ENCODE measurements around the gene GCGR. TPM values are rescaled to one million over a fixed set of nuclear protein-coding genes. Genes with fewer than 3 reads are reported as not detected.

Gene GCGR
- total and polyA plus RNA-seq, 2 donors (not counting 1 experiment from before 2014, with no cell fraction given), result not detected

DNA sequence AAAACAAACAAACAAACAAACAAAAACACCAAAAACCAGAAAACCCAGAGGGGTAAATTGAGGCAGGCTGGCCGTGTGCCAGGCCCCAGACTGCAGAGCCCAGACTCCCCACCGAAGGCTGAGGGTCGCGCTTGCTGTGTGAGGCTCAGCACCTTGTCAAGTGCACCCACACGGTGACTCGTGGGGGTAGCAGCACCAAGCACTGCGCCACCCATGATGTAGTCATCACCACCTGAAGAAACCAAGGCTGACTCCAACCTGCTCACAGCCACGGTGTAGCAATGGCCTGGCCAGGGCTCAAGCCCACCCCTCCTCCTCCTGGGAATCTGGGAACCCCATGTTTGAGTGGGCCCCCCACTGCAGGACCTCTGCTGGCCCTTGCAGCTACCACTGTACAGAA is 17.2 kb downstream of the GCGR start:
- intact Hi-C loops (cut with micrococcal nuclease), result no loop called here
- Histone ChIP-seq H3K36me3 (replicated peaks in 1 of 2; ENCODE audit: control extremely low read depth in 1 of 2, control insufficient read depth in 1 of 2, extremely low read depth in 1 of 2, insufficient read depth in 2 of 2, low read length in 1 of 2) (peaks cover 0 to 12% of the 10 kb centered on the region in 2 experiments), H4K20me1 (ENCODE audit: control insufficient read depth, insufficient read depth, low read length, poor library complexity, severe bottlenecking) (peaks cover 25% of the 10 kb centered on the region), H3K4me3 (ENCODE audit: control extremely low read depth in 1 of 5, extremely low read depth in 1 of 5, insufficient read depth in 1 of 5, low read depth in 2 of 5, low read length in 4 of 5) (no peak overlapping the region), H3K9ac (ENCODE audit: low read length) (no peak overlapping the region), H3K4me1 (ENCODE audit: control insufficient read depth in 2 of 2, insufficient read depth in 2 of 2, low read length in 2 of 2) (no peaks in the 10 kb centered on the region), H3K4me2 (replicated peaks; ENCODE audit: low read depth, low read length, poor library complexity, severe bottlenecking) (no peak overlapping the region), H3K9me3 (ENCODE audit: control extremely low read depth in 1 of 3, control insufficient read depth in 2 of 3, insufficient read depth in 1 of 3, low read length in 2 of 3) (no peaks in the 10 kb centered on the region), H3K79me2 (ENCODE audit: control insufficient read depth, insufficient read depth, low read length) (peaks cover 8% of the 10 kb centered on the region), H3K27ac (ENCODE audit: low read length in 2 of 2) (no peak overlapping the region), H2AFZ (ENCODE audit: insufficient read depth, low read depth, low read length, poor library complexity, severe bottlenecking) (no peak overlapping the region), H3K27me3 (replicated peaks in 1 of 4; ENCODE audit: control extremely low read depth in 1 of 4, control insufficient read depth in 3 of 4, insufficient read depth in 4 of 4, low read length in 3 of 4) (no peaks in the 10 kb centered on the region)
- DNase-seq (no peak), ATAC-seq (ENCODE audit: low read depth) (no peak)
- Mint-ChIP-seq H3K9me3 (ENCODE audit: insufficient read depth) (no peaks in the 10 kb centered on the region), H3K4me1 (peaks cover 3% of the 10 kb centered on the region), H3K27ac (no peak overlapping the region), H3K4me3 (no peak overlapping the region), H3K27me3 (peaks cover 11% of the 10 kb centered on the region)
- ChIA-PET POLR2A (no interaction called here), CTCF (no interaction called here)
- 92% methylated on average over 8 of the region's 8 CpGs for WGBS (ENCODE audit: insufficient coverage)
- TF ChIP-seq, protein P1, sequence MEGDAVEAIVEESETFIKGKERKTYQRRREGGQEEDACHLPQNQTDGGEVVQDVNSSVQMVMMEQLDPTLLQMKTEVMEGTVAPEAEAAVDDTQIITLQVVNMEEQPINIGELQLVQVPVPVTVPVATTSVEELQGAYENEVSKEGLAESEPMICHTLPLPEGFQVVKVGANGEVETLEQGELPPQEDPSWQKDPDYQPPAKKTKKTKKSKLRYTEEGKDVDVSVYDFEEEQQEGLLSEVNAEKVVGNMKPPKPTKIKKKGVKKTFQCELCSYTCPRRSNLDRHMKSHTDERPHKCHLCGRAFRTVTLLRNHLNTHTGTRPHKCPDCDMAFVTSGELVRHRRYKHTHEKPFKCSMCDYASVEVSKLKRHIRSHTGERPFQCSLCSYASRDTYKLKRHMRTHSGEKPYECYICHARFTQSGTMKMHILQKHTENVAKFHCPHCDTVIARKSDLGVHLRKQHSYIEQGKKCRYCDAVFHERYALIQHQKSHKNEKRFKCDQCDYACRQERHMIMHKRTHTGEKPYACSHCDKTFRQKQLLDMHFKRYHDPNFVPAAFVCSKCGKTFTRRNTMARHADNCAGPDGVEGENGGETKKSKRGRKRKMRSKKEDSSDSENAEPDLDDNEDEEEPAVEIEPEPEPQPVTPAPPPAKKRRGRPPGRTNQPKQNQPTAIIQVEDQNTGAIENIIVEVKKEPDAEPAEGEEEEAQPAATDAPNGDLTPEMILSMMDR (IDR thresholded peaks at IDR 0.05), result no peak
- no peak for TF ChIP-seq EZH2 (IDR thresholded peaks at IDR 0.05; ENCODE audit: borderline replicate concordance, insufficient read depth, low read depth, low read length, poor library complexity, severe bottlenecking)

DNA sequence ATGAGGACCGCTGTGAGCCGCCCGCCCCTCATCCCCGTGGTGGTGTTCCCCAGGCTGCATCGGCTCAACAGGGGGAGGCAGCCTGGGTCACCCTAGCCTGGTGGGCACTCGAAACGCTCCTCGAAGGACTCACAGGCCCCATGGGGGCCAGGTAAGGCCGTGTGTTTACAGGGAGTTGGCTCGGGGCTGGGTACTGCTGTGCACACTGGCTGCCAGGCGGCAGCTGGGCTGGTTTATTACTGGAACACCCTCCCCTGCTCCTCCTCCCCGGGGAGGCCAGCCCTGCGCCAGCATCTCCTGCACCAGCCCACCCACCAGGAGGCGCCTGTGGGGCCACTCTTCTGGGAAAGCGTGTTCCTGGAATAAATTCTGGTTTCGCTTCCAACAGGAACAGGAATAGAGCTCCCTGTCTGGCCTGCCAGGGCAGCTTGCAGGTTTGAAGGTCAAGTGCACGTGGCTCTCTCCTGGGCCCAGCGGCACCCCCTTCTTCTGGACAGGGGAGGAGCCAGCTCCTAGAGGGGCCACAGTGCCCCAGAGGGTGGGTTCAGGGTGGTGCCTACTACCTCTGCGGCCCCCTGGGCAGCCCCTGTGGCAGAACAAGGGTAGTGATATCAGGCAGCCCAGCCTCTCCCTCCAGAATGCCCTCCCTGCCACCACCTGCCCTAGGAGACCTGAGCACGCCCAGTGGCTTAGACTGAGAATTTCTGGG is 17.8 kb downstream of the GCGR start:
- no peak overlapping the region for H3K4me3 ChIP-seq (ENCODE audit: control extremely low read depth in 1 of 5, extremely low read depth in 1 of 5, insufficient read depth in 1 of 5, low read depth in 2 of 5, low read length in 4 of 5)
- H3K27ac ChIP-seq (ENCODE audit: low read length in 2 of 2), result no peak overlapping the region
- WGBS (ENCODE audit: insufficient coverage), result 82% methylated on average over 20 of the region's 20 CpGs
- no peak overlapping the region for H2AFZ ChIP-seq (ENCODE audit: insufficient read depth, low read depth, low read length, poor library complexity, severe bottlenecking)
- peaks cover 4% of the 10 kb centered on the region for H3K4me1 Mint-ChIP-seq
- no peak overlapping the region for H3K27ac Mint-ChIP-seq
- no peak overlapping the region for H3K9ac ChIP-seq (ENCODE audit: low read length)
- intact Hi-C loops (cut with micrococcal nuclease), result no loop called here
- no peaks in the 10 kb centered on the region for H3K9me3 Mint-ChIP-seq (ENCODE audit: insufficient read depth)
- ChIA-PET CTCF (no interaction called here), POLR2A (no interaction called here)
- TF ChIP-seq EZH2 (IDR thresholded peaks at IDR 0.05; ENCODE audit: borderline replicate concordance, insufficient read depth, low read depth, low read length, poor library complexity, severe bottlenecking), result no peak
- TF ChIP-seq, protein P1 (IDR thresholded peaks at IDR 0.05), result no peak
- H3K4me2 ChIP-seq (replicated peaks; ENCODE audit: low read depth, low read length, poor library complexity, severe bottlenecking), result no peak overlapping the region
- no peaks in the 10 kb centered on the region for H3K9me3 ChIP-seq (ENCODE audit: control extremely low read depth in 1 of 3, control insufficient read depth in 2 of 3, insufficient read depth in 1 of 3, low read length in 2 of 3)
- H3K79me2 ChIP-seq (ENCODE audit: control insufficient read depth, insufficient read depth, low read length), result peaks cover 10% of the 10 kb centered on the region
- peaks cover 8% of the 10 kb centered on the region for H3K27me3 Mint-ChIP-seq
- peaks cover 0 to 12% of the 10 kb centered on the region in 2 experiments for H3K36me3 ChIP-seq (replicated peaks in 1 of 2; ENCODE audit: control extremely low read depth in 1 of 2, control insufficient read depth in 1 of 2, extremely low read depth in 1 of 2, insufficient read depth in 2 of 2, low read length in 1 of 2)
- peaks cover 27% of the 10 kb centered on the region for H4K20me1 ChIP-seq (ENCODE audit: control insufficient read depth, insufficient read depth, low read length, poor library complexity, severe bottlenecking)
- H3K27me3 ChIP-seq (replicated peaks in 1 of 4; ENCODE audit: control extremely low read depth in 1 of 4, control insufficient read depth in 3 of 4, insufficient read depth in 4 of 4, low read length in 3 of 4), result no peaks in the 10 kb centered on the region
- H3K4me3 Mint-ChIP-seq, result no peak overlapping the region
- no peak for ATAC-seq (ENCODE audit: low read depth)
- DNase-seq, result no peak
- no peaks in the 10 kb centered on the region for H3K4me1 ChIP-seq (ENCODE audit: control insufficient read depth in 2 of 2, insufficient read depth in 2 of 2, low read length in 2 of 2)

Data from B cell (primary cell).